ENCODE results near the gene SMCHD1.
"Not testable (repeated sequence)": the region's sequence is repeated elsewhere in the genome, so short reads cannot be mapped to it uniquely, and the experiment has no call there.

Gene SMCHD1

DNA sequence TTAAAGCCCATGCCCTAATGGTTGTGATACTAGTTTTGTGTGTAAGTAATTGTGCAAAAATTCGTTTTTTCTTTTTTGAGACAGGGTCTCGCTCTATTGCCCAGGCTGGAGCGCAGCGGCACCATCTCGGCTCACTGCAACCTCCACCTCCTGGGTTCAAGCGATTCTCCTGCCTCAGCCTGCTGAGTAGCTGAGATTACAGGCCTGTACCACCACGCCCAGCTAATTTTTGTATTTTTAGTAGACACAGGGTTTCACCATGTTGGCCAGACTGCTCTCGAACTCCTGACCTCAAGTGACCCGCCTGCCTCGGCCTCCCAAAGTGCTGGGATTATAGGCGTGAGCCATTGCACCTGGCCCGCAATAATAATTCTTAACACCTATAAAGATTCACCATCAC, 196.9 kb downstream of the SMCHD1 start:
- DNase-seq (ENCODE audit: low read depth, low spot score) = not testable (repeated sequence)

DNA sequence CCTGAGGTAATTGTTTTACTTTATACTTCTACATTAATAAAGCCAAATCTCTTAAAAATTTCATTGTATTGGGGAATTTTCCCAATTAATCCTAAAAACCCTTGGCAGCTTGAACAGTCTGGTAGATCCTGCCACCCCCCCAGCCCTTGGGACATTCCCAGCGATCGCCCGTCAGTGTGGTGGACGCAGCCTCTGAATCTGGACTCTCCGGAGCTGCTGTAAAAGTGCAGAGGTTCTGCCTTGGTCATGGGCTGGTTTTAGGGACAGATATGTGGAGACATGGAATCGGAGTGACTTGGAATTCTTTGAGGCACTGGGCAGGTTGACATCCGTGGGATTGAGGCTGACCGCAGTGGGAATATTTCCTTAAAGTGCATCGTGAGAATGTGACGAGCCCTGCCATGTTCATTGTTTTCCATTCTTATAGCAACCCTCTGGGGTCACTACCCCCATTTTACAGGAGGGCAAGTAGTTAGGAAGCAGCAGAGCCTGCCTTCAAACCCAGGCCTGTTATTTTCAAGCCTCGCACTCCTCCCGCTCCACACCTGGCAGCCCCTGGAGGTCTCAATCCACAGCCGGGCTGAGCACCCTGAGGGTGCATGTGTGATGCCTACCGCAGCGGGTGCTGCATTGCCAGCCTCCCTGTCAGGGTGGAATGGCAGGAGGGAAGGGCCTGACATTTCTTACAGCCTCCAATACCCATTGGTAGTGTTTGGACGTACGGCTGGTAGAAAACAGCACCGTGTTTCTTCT, 197.8 kb downstream of the SMCHD1 start:
- DNase-seq (ENCODE audit: low read depth, low spot score) = no peak

- no peak for DNase-seq (ENCODE audit: low read depth, low spot score)
Measured at GRCh38 chr18:2853926-2854664, 198.6 kb downstream of the SMCHD1 start.
